Uterus (tissue), 4 donors: ENCODE results near the gene CELA3A. TPM values are rescaled to one million over a fixed set of nuclear protein-coding genes. Genes with fewer than 3 reads are reported as not detected.

Experiments
- DNase-seq, 2 donors: peaks; one replicate each; pipeline ENCODE4 v3.0.0-alpha.2; 2019 to 2020
- H3K27ac ChIP-seq, 2 donors: fragments of 200-600 bp; sonication (generic); 1 replicate in 1 of 2; 2 replicates in 1 of 2; pipeline ENCODE4 v1.5.1; 2016 to 2018
- H3K27me3 ChIP-seq, 2 donors: fragments of 200-600 bp; sonication (generic); one replicate each; pipeline ENCODE4 v1.5.1; 2018 to 2019; ENCODE audit warnings: control low read depth in 1 of 2
- H3K36me3 ChIP-seq, 2 donors: fragments of 200-600 bp; sonication (generic); one replicate each; pipeline ENCODE4 v1.5.1; 2019; ENCODE audit warnings: control low read depth in 1 of 2
- H3K4me1 ChIP-seq, 2 donors: fragments of 200-600 bp; sonication (generic); one replicate each; pipeline ENCODE4 v1.5.1; 2018 to 2019; ENCODE audit warnings: control low read depth in 1 of 2
- H3K4me3 ChIP-seq, 2 donors: fragments of 200-600 bp; sonication (generic); 1 replicate in 1 of 2; 2 replicates in 1 of 2; pipeline ENCODE4 v1.5.1; 2018 to 2019; ENCODE audit warnings: mild to moderate bottlenecking in 1 of 2
- H3K9me3 ChIP-seq, 2 donors: fragments of 200-600 bp; sonication (generic); one replicate each; pipeline ENCODE4 v1.5.1; 2019; ENCODE audit warnings: control low read depth in 1 of 2
- CTCF ChIP-seq, 4 experiments: fragments of 200-600 bp in 2 of 4; fragments of 450-650 bp in 2 of 4; sonication (generic) in 2 of 4; IDR thresholded peaks; one replicate each; pipeline ENCODE4 v1.5.1; 2016 to 2019; ENCODE audit warnings: antibody characterized with exemption in 4 of 4, mild to moderate bottlenecking in 2 of 4, moderate library complexity in 1 of 4
- POLR2A ChIP-seq, 2 donors: fragments of 450-650 bp; IDR thresholded peaks; one replicate each; pipeline ENCODE4 v1.6.1; 2016; ENCODE audit warnings: antibody characterized with exemption in 2 of 2, mild to moderate bottlenecking in 1 of 2, moderate library complexity in 1 of 2
- intact Hi-C: fragments of 100-400 bp; cut with DNase I; formaldehyde crosslinking; loops from one replicate; pipeline ENCODE4 v1.15.1; 2023; ENCODE audit warnings: low total_unique reads
- total RNA-seq, 4 donors: library from RNA; depleted of rRNA in 3 of 4; stranded (reverse); fragments of >200 nt in 3 of 4; gene quantifications; one replicate each; pipeline versions ENCODE4 v1.1.0 to v1.2.4, GENCODE V29; 2014 to 2023
- donor health status: DM: yes; HTN: yes; CAD: no.

CELA3A gene
- total RNA-seq, 4 donors from 2014 or later, result not detected

DNA sequence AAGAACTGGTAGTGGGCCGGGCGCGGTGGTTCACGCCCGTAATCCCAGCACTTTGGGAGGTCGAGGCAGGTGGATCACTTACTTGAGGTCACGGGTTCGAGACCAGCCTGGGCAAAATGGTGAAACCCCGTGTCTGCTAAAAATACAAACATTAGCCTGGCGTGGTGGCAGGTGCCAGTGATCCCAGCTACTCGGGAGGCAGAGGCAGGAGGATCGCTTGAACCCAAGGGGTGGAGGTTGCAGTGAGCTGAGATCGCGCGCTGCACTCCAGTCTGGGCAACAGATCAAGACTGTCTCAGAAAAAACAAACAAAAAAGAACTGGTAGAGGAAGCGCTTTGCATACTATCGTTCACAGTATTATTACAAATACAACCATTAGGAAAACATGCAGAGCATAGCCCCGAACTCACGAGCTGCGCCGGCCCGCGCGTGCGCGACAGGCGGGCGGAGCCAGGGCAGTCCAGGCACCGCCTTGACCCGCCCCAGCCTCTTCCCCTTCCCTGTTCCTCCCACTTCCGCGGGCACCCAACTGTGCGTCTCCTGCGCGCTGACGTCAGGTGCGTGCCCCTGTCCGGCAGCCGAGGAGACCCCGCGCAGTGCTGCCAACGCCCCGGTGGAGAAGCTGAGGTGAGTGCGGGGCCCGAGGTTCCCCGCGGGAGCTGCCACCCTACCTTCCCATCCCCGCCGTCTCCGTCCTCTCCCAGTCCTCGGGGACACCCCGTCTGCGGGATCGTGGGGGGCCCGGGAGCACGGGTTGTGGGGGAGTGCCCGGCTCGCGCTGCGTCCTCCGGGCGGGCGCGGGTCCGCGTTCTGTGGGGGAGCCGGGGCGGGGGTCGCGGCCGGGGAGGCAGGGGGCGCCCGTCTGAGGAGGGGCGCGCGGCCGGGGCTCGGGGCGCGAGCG is 50.9 kb downstream of the CELA3A start, which contains the start of gene CDC42:
Gene CDC42, plus strand, starts transcription at position 595 of the 902 bp plus-strand sequence. CDS start 25,770 bp downstream, outside the sequence.
- H3K27me3 ChIP-seq, result no peaks in the 10 kb centered on the region
- H3K27ac ChIP-seq, result peak within 1 kb of the TSS; percentile 97 to 99
- intact Hi-C loops, result no loop called here
- peaks cover 0 to 28% of the 10 kb centered on the region in 2 donors for H3K4me1 ChIP-seq
- TF ChIP-seq CTCF (IDR thresholded peaks at IDR 0.05) (peak in 2 of 4 experiments; percentile 20), POLR2A (IDR thresholded peaks at IDR 0.05) (peak; percentile 96 to 100)
- peak; percentile 96 to 97 for DNase-seq
- peak within 1 kb of the TSS; percentile 55 to 92 for H3K4me3 ChIP-seq
- H3K36me3 ChIP-seq, result no peaks in the 10 kb centered on the region
- H3K9me3 ChIP-seq, result no peaks in the 10 kb centered on the region

DNA sequence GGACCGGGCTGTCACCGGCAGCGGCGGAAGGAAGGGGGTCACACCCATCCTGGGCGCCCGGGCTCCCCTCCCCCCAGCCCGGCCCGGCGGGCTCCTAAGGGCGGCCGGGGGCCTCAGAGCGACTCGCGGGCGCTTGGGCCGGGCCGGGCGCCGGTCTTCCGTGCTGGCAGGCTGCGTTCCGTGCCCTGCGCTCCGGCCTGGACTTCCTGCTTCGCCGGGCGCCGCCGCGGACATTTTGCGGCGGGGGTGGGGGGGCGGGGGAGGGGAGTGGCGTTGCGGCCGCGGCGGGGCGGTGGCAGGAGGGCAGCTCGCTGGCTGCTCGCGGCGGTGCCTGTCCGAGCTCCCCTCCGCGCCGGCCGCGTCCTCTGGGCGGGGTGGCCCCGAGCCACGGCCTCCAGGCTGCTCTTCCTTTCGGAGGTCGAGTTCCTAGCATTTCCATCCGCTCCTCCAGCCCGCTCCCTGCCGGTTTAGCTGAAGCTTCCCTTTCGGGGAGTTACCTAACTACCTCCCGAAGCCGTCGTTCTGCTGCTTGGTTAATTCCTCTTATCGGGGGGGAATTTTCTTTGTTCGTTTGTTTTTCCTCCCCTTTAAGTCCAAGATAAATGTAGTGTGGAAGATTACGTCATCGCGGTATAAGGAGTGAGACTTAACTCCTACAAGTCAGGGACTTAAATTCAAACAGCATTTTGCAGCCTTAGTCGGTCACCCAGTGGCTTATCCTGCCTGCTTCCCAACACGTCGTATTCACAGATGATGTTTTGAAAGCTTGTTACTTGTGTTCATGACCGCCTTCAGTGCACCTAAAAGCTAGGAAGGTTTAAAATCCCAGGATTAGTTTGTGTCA is 51.8 kb downstream of the CELA3A start:
- Histone ChIP-seq H3K36me3 (no peaks in the 10 kb centered on the region), H3K9me3 (no peaks in the 10 kb centered on the region), H3K4me1 (peaks cover 4 to 34% of the 10 kb centered on the region in 2 donors), H3K27ac (peak overlapping the region; percentile 97 to 99), H3K27me3 (no peaks in the 10 kb centered on the region), H3K4me3 (peak overlapping the region; percentile 55 to 92)
- TF ChIP-seq CTCF (IDR thresholded peaks at IDR 0.05) (no peak), POLR2A (IDR thresholded peaks at IDR 0.05) (no peak)
- DNase-seq, result peak; percentile 49 to 51
- intact Hi-C loops, result no loop called here

DNA sequence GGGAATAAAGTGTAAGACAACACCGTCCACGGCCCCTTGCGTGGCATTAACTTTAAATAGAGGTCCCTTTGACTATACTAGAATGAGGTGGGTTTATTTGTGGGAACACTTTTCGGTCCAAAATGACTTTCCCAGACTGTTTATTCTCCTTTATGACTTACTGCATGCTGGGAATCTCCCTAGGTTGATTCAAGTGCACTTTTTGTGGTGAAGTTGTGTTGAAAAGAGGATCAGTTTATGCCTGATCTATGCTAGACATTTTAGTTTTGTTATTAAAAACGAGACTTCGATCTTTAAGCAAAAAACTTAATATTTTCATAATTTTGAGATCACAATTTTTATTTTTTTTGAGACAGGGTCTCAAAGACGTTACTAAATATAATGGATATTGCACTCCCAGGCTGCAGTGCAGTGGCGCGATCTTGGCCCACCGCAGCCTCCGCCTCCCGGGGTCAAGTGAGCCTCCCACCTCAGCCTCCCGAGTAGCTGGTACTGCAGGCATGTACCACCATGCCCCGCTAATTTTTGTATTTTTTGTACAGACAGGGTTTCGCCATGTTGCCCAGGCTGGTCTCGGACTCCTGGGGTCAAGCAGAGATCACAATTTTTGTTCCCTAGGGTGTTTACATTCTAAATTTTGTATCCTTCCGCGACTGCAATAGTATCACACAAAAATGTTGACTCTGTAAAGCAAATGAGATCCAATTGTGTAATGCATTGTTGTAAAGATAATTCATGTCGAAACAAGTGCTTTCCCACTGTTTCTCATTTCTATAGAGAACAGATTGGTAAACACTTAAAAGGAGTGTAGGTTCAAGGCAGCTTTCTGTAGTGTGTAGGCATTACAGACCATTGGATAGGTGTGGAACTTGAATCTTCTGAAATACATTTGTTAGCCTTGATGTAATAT is 52.7 kb downstream of the CELA3A start:
- Histone ChIP-seq H3K9me3 (no peaks in the 10 kb centered on the region), H3K27ac (peak overlapping the region; percentile 97 to 99), H3K4me1 (peaks cover 8 to 42% of the 10 kb centered on the region in 2 donors), H3K27me3 (no peaks in the 10 kb centered on the region), H3K36me3 (no peaks in the 10 kb centered on the region), H3K4me3 (peak overlapping the region; percentile 55 to 92)
- no peak for DNase-seq
- intact Hi-C loops, result no loop called here
- TF ChIP-seq CTCF (IDR thresholded peaks at IDR 0.05) (no peak), POLR2A (IDR thresholded peaks at IDR 0.05) (no peak)

GRCh38 chr1:22055463-22055862 is 54.0 kb downstream of the CELA3A start:
- no peak overlapping the region for H3K27ac ChIP-seq
- peaks cover 8 to 46% of the 10 kb centered on the region in 2 donors for H3K4me1 ChIP-seq
- intact Hi-C loops, result no loop called here

More at GRCh38 chr1:22055463-22055862, 54.0 kb downstream of the CELA3A start:
- Histone ChIP-seq H3K36me3 (no peaks in the 10 kb centered on the region), H3K9me3 (no peaks in the 10 kb centered on the region), H3K27me3 (no peaks in the 10 kb centered on the region), H3K4me3 (no peak overlapping the region)
- TF ChIP-seq POLR2A (IDR thresholded peaks at IDR 0.05), result no peak
- no peak for TF ChIP-seq CTCF (IDR thresholded peaks at IDR 0.05)
- DNase-seq, result no peak
